ENCODE results near the gene SPTBN2.

SPTBN2 gene

DNA sequence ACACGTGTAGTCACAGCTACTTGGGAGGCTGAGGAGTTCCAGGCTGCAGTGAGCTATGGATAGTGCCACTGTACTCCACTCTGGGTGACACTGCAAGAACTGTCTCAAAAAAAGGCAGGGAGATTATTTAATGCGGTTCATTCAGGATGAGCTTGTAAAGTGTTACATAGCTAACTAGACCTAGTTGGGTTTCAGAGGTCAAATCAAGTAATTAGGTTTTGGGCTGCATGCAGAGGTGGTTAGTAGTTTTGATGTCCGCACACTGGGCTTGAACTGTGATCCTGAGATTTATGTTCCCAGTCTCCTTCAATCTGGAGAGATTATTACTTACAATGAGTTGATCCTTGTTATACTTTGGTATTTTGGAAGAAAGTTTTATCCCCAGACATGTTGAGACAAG, 92.6 kb downstream of the SPTBN2 start:
- TF ChIP-seq, protein P1, sequence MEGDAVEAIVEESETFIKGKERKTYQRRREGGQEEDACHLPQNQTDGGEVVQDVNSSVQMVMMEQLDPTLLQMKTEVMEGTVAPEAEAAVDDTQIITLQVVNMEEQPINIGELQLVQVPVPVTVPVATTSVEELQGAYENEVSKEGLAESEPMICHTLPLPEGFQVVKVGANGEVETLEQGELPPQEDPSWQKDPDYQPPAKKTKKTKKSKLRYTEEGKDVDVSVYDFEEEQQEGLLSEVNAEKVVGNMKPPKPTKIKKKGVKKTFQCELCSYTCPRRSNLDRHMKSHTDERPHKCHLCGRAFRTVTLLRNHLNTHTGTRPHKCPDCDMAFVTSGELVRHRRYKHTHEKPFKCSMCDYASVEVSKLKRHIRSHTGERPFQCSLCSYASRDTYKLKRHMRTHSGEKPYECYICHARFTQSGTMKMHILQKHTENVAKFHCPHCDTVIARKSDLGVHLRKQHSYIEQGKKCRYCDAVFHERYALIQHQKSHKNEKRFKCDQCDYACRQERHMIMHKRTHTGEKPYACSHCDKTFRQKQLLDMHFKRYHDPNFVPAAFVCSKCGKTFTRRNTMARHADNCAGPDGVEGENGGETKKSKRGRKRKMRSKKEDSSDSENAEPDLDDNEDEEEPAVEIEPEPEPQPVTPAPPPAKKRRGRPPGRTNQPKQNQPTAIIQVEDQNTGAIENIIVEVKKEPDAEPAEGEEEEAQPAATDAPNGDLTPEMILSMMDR (IDR thresholded peaks at IDR 0.05; ENCODE audit: control insufficient read depth, insufficient read depth, low read depth, low read length, missing control alignments): no peak
- no peak for DNase-seq (ENCODE audit: low read depth)
- no peak overlapping the region for H3K4me3 ChIP-seq (ENCODE audit: control insufficient read depth, low read depth, low read length)

All from AG09309 (cell line).